Measurements from ENCODE around the gene RGS6. TPM values are rescaled to one million over a fixed set of nuclear protein-coding genes. Genes with fewer than 3 reads are reported as not detected.

RGS6 gene
- total RNA-seq, 1 donor from 2014 or later: 5.1 TPM

GRCh38 chr14:72409047-72409446, 476.8 kb downstream of the RGS6 start:
- no peak for DNase-seq (ENCODE audit: low spot score, unreplicated experiment)
- Mint-ChIP-seq H3K27ac (no peak overlapping the region), H3K4me1 (ENCODE audit: low read depth) (no peaks in the 10 kb centered on the region), H3K27me3 (peaks cover 5% of the 10 kb centered on the region), H3K36me3 (ENCODE audit: insufficient read depth) (peaks cover 1% of the 10 kb centered on the region), H3K4me3 (ENCODE audit: low read depth) (no peak overlapping the region), H3K9me3 (ENCODE audit: low read depth) (peaks cover 7% of the 10 kb centered on the region)
- TF ChIP-seq CTCF (IDR thresholded peaks at IDR 0.05; ENCODE audit: unreplicated experiment): no peak

GRCh38 chr14:72416081-72416849, 484.0 kb downstream of the RGS6 start:
- Mint-ChIP-seq H3K9me3 (ENCODE audit: low read depth) (peaks cover 9% of the 10 kb centered on the region), H3K4me3 (ENCODE audit: low read depth) (no peak overlapping the region), H3K27me3 (peaks cover 6% of the 10 kb centered on the region), H3K36me3 (ENCODE audit: insufficient read depth) (peaks cover 3% of the 10 kb centered on the region), H3K4me1 (ENCODE audit: low read depth) (no peaks in the 10 kb centered on the region), H3K27ac (no peak overlapping the region)
- TF ChIP-seq CTCF (IDR thresholded peaks at IDR 0.05; ENCODE audit: unreplicated experiment): no peak
- no peak for DNase-seq (ENCODE audit: low spot score, unreplicated experiment)

GRCh38 chr14:72416892-72417291, 484.7 kb downstream of the RGS6 start:
- DNase-seq (ENCODE audit: low spot score, unreplicated experiment): no peak
- Mint-ChIP-seq H3K36me3 (ENCODE audit: insufficient read depth) (peaks cover 3% of the 10 kb centered on the region), H3K4me3 (ENCODE audit: low read depth) (no peak overlapping the region), H3K4me1 (ENCODE audit: low read depth) (no peaks in the 10 kb centered on the region), H3K27me3 (peaks cover 6% of the 10 kb centered on the region), H3K9me3 (ENCODE audit: low read depth) (peaks cover 9% of the 10 kb centered on the region), H3K27ac (no peak overlapping the region)
- TF ChIP-seq CTCF (IDR thresholded peaks at IDR 0.05; ENCODE audit: unreplicated experiment): no peak

GRCh38 chr14:72418806-72419205, 486.6 kb downstream of the RGS6 start:
- no peaks in the 10 kb centered on the region for H3K4me1 Mint-ChIP-seq (ENCODE audit: low read depth)
- peaks cover 21% of the 10 kb centered on the region for H3K9me3 Mint-ChIP-seq (ENCODE audit: low read depth)
- H3K4me3 Mint-ChIP-seq (ENCODE audit: low read depth): no peak overlapping the region
- no peak for TF ChIP-seq CTCF (IDR thresholded peaks at IDR 0.05; ENCODE audit: unreplicated experiment)
- H3K27me3 Mint-ChIP-seq: peaks cover 6% of the 10 kb centered on the region
- H3K36me3 Mint-ChIP-seq (ENCODE audit: insufficient read depth): peaks cover 5% of the 10 kb centered on the region
- H3K27ac Mint-ChIP-seq: no peak overlapping the region
- DNase-seq (ENCODE audit: low spot score, unreplicated experiment): no peak

GRCh38 chr14:72419226-72419775, 487.1 kb downstream of the RGS6 start:
- Mint-ChIP-seq H3K27ac (no peak overlapping the region), H3K9me3 (ENCODE audit: low read depth) (peaks cover 17% of the 10 kb centered on the region), H3K36me3 (ENCODE audit: insufficient read depth) (peaks cover 5% of the 10 kb centered on the region), H3K27me3 (peaks cover 6% of the 10 kb centered on the region), H3K4me3 (ENCODE audit: low read depth) (no peak overlapping the region), H3K4me1 (ENCODE audit: low read depth) (no peaks in the 10 kb centered on the region)
- no peak for DNase-seq (ENCODE audit: low spot score, unreplicated experiment)
- TF ChIP-seq CTCF (IDR thresholded peaks at IDR 0.05; ENCODE audit: unreplicated experiment): no peak

Data from progenitor cell of endocrine pancreas (in vitro differentiated cells).